Cardiac muscle cell (in vitro differentiated cells and primary cell): ENCODE measurements around the gene IL13. TPM values are rescaled to one million over a fixed set of nuclear protein-coding genes. Genes with fewer than 3 reads are reported as not detected.
"Not testable (repeated sequence)": the region's sequence is repeated elsewhere in the genome, so short reads cannot be mapped to it uniquely, and the experiment has no call there.

ENCODE experiments used
- DNase-seq, 2 donors: peaks; one replicate each; pipeline versions ENCODE4 v3.0.0 to v3.0.0-alpha.2; 2010 to 2017; ENCODE audit warnings: low read depth in 1 of 2, low spot score in 1 of 2
- H3K27ac ChIP-seq: fragments of 200-600 bp; sonication (generic); 2 replicates; pipeline ENCODE4 v1.5.1; 2016
- H3K27me3 ChIP-seq: fragments of 200-600 bp; sonication (generic); 2 replicates; pipeline ENCODE4 v1.6.0; 2016; ENCODE audit warnings: control low read depth
- H3K36me3 ChIP-seq: fragments of 200-600 bp; sonication (generic); 2 replicates; pipeline ENCODE4 v1.5.1; 2016; ENCODE audit warnings: control low read depth
- H3K4me1 ChIP-seq: fragments of 200-600 bp; sonication (generic); 2 replicates; pipeline ENCODE4 v1.8.1; 2017; ENCODE audit warnings: low read depth, mild to moderate bottlenecking, mixed run types
- H3K4me3 ChIP-seq: fragments of 200-600 bp; sonication (generic); 2 replicates; pipeline ENCODE4 v1.5.1; 2016; ENCODE audit warnings: mild to moderate bottlenecking
- H3K9me3 ChIP-seq: fragments of 200-600 bp; sonication (generic); 2 replicates; pipeline ENCODE4 v1.5.1; 2017; ENCODE audit warnings: low read depth, mild to moderate bottlenecking, control low read depth
- CTCF ChIP-seq: IDR thresholded peaks from 2 replicates; pipeline ENCODE4 v1.5.1; 2012; ENCODE audit warnings: low read depth, mild to moderate bottlenecking, low read length
- polyA plus RNA-seq: library from polyadenylated mRNA; unstranded; fragments of >200 nt; fragmentation: Nextera tagmentation; extraction: Ambion mirVana; gene quantifications from 2 replicates; pipeline ENCODE4 v1.2.1, GENCODE V29; 2016
- total RNA-seq: library from RNA; depleted of rRNA; stranded (reverse); fragments of >200 nt; gene quantifications from 2 replicates; pipeline ENCODE4 v1.2.3, GENCODE V29; 2016

Gene IL13
- total and polyA plus RNA-seq, 2 experiments from 2014 or later, result not detected

- no peak for TF ChIP-seq CTCF
- H3K9me3 ChIP-seq, result no peaks in the 10 kb centered on the region
- H3K4me3 ChIP-seq, result no peak overlapping the region
- H3K27me3 ChIP-seq, result no peaks in the 10 kb centered on the region
- DNase-seq, result no peak
- no peak overlapping the region for H3K27ac ChIP-seq
- H3K4me1 ChIP-seq, result no peaks in the 10 kb centered on the region
- peaks cover 3% of the 10 kb centered on the region for H3K36me3 ChIP-seq
Observed at GRCh38 chr5:132627470-132627869, 30.5 kb upstream of the IL13 start.

- no peaks in the 10 kb centered on the region for H3K9me3 ChIP-seq
- H3K4me1 ChIP-seq, result no peaks in the 10 kb centered on the region
- H3K36me3 ChIP-seq, result peaks cover 3% of the 10 kb centered on the region
- no peak for TF ChIP-seq CTCF
- no peak overlapping the region for H3K4me3 ChIP-seq
- no peak for DNase-seq
- H3K27ac ChIP-seq, result no peak overlapping the region
- no peaks in the 10 kb centered on the region for H3K27me3 ChIP-seq
Observed at GRCh38 chr5:132628814-132629213, 29.2 kb upstream of the IL13 start.

- no peak for TF ChIP-seq CTCF
- Histone ChIP-seq H3K9me3 (no peaks in the 10 kb centered on the region), H3K27me3 (no peaks in the 10 kb centered on the region)
Observed at GRCh38 chr5:132629230-132629944, 28.6 kb upstream of the IL13 start.

GRCh38 chr5:132633587-132633986 is 24.4 kb upstream of the IL13 start:
- H3K27ac ChIP-seq, H3K27me3 ChIP-seq, DNase-seq, H3K9me3 ChIP-seq, H3K4me1 ChIP-seq, H3K4me3 ChIP-seq, H3K36me3 ChIP-seq: not testable (repeated sequence)

More at GRCh38 chr5:132629230-132629944, 28.6 kb upstream of the IL13 start:
- Histone ChIP-seq H3K4me1 (no peaks in the 10 kb centered on the region), H3K4me3 (no peak overlapping the region), H3K27ac (no peak overlapping the region), H3K36me3 (peaks cover 3% of the 10 kb centered on the region)
- no peak for DNase-seq

- no peak for TF ChIP-seq CTCF
- no peak for DNase-seq
Observed at GRCh38 chr5:132635873-132636272, 22.1 kb upstream of the IL13 start.

GRCh38 chr5:132637241-132637640 is 20.7 kb upstream of the IL13 start:
- H3K4me1 ChIP-seq, result no peaks in the 10 kb centered on the region
- peaks cover 6% of the 10 kb centered on the region for H3K36me3 ChIP-seq
- DNase-seq, result no peak
- no peaks in the 10 kb centered on the region for H3K27me3 ChIP-seq
- TF ChIP-seq CTCF, result no peak
- H3K27ac ChIP-seq, result no peak overlapping the region
- no peak overlapping the region for H3K4me3 ChIP-seq
- H3K9me3 ChIP-seq, result no peaks in the 10 kb centered on the region

More at GRCh38 chr5:132635873-132636272, 22.1 kb upstream of the IL13 start:
- Histone ChIP-seq H3K27me3 (no peaks in the 10 kb centered on the region), H3K4me3 (no peak overlapping the region), H3K4me1 (no peaks in the 10 kb centered on the region), H3K27ac (no peak overlapping the region), H3K9me3 (no peaks in the 10 kb centered on the region), H3K36me3 (peaks cover 6% of the 10 kb centered on the region)
